Measurements from ENCODE around the gene CLEC2A. TPM values are rescaled to one million over a fixed set of nuclear protein-coding genes. Genes with fewer than 3 reads are reported as not detected.
"Not testable (repeated sequence)": the region's sequence is repeated elsewhere in the genome, so short reads cannot be mapped to it uniquely, and the experiment has no call there.

CLEC2A gene
- total RNA-seq, 1 experiment from 2014 or later = 0.87 TPM

GRCh38 chr12:9957834-9958233, 25.7 kb upstream of the CLEC2A start:
- H3K23me2 ChIP-seq (ENCODE audit: insufficient read length, low read depth, low read length, poor library complexity, severe bottlenecking) = no peaks in the 10 kb centered on the region
- Mint-ChIP-seq H3K27ac (no peak overlapping the region), H3K4me3 (no peak overlapping the region), H3K27me3 (ENCODE audit: low read depth) (no peaks in the 10 kb centered on the region), H3K9me3 (peaks cover 0 to 5% of the 10 kb centered on the region in 2 experiments; a peak in 1 of 5 replicates), H3K36me3 (ENCODE audit: insufficient read depth in 1 of 3, low read depth in 3 of 3) (no peaks in the 10 kb centered on the region), H3K4me1 (peaks cover 9% of the 10 kb centered on the region in 2 experiments)
- H3K23ac ChIP-seq (ENCODE audit: insufficient read length, low read depth, low read length) = no peak overlapping the region
- no peak overlapping the region for H4K5ac ChIP-seq (ENCODE audit: insufficient read length, low read depth, low read length)
- H2BK15ac ChIP-seq (ENCODE audit: low read depth, low read length) = no peak overlapping the region
- H2AK5ac ChIP-seq (ENCODE audit: insufficient read length, low read length) = no peak overlapping the region
- TF ChIP-seq CTCF (conservative IDR thresholded peaks at IDR 0.05) = no peak
- no peaks in the 10 kb centered on the region for H3K4me1 ChIP-seq (ENCODE audit: insufficient read depth, low read length)
- H3K79me2 ChIP-seq (ENCODE audit: insufficient read depth, low read length) = no peaks in the 10 kb centered on the region
- no peak overlapping the region for H3K4ac ChIP-seq (ENCODE audit: low read depth, low read length)
- H3K27me3 ChIP-seq (ENCODE audit: insufficient read depth, low read length) = no peaks in the 10 kb centered on the region
- no peaks in the 10 kb centered on the region for H4K20me1 ChIP-seq (ENCODE audit: control insufficient read depth, insufficient read depth, insufficient read length)
- no peak overlapping the region for H3K18ac ChIP-seq (ENCODE audit: insufficient read length, low read depth, low read length)
- no peak overlapping the region for H2BK20ac ChIP-seq (ENCODE audit: low read depth, low read length, poor library complexity, severe bottlenecking)
- no peak overlapping the region for H2AFZ ChIP-seq (ENCODE audit: low read length)
- H3K4me2 ChIP-seq (ENCODE audit: insufficient read depth, insufficient read length, low read length) = no peak overlapping the region
- no peak overlapping the region for H3T11ph ChIP-seq (ENCODE audit: low read length)
- no peak overlapping the region for H2BK12ac ChIP-seq (ENCODE audit: insufficient read length, low read depth, low read length)
- H3K9me3 ChIP-seq (ENCODE audit: control insufficient read depth, low read depth, low read length) = no peaks in the 10 kb centered on the region
- no peak overlapping the region for H3K9ac ChIP-seq (ENCODE audit: extremely low read depth, insufficient read length, low read length)
- no peak overlapping the region for H2BK5ac ChIP-seq (ENCODE audit: insufficient read length, low read length)
- no peak overlapping the region for H4K91ac ChIP-seq (ENCODE audit: insufficient read length, low read depth, low read length)
- H3K27ac ChIP-seq (ENCODE audit: insufficient read length, low read depth, low read length) = no peak overlapping the region
- no peak overlapping the region for H2BK120ac ChIP-seq (ENCODE audit: low read depth, low read length, poor library complexity, severe bottlenecking)
- H3K56ac ChIP-seq (ENCODE audit: insufficient read length, low read depth, low read length) = no peak overlapping the region
- no peak for DNase-seq
- no peak overlapping the region for H3K14ac ChIP-seq (ENCODE audit: insufficient read depth, low read length)
- no peaks in the 10 kb centered on the region for H3K79me1 ChIP-seq (ENCODE audit: insufficient read depth, low read depth, low read length, poor library complexity, severe bottlenecking)
- no peak overlapping the region for H4K8ac ChIP-seq (replicated peaks; ENCODE audit: insufficient read length, low read depth, low read length)

GRCh38 chr12:9952954-9953729, 21.0 kb upstream of the CLEC2A start:
- not testable (repeated sequence) for H3K27ac ChIP-seq (ENCODE audit: insufficient read length, low read depth, low read length); H3K4me2 ChIP-seq (ENCODE audit: insufficient read depth, insufficient read length, low read length); H2AFZ ChIP-seq (ENCODE audit: low read length); H3K14ac ChIP-seq (ENCODE audit: insufficient read depth, low read length); DNase-seq; H3K79me1 ChIP-seq (ENCODE audit: insufficient read depth, low read depth, low read length, poor library complexity, severe bottlenecking); H2BK12ac ChIP-seq (ENCODE audit: insufficient read length, low read depth, low read length); H4K5ac ChIP-seq (ENCODE audit: insufficient read length, low read depth, low read length); H3K18ac ChIP-seq (ENCODE audit: insufficient read length, low read depth, low read length); H3K23me2 ChIP-seq (ENCODE audit: insufficient read length, low read depth, low read length, poor library complexity, severe bottlenecking); H3K9ac ChIP-seq (ENCODE audit: extremely low read depth, insufficient read length, low read length); H4K8ac ChIP-seq (replicated peaks; ENCODE audit: insufficient read length, low read depth, low read length); H3K4ac ChIP-seq (ENCODE audit: low read depth, low read length); H4K91ac ChIP-seq (ENCODE audit: insufficient read length, low read depth, low read length); H3K27me3 Mint-ChIP-seq (ENCODE audit: low read depth); H2AK5ac ChIP-seq (ENCODE audit: insufficient read length, low read length); H3K9me3 Mint-ChIP-seq; H3K4me1 Mint-ChIP-seq; H3K36me3 Mint-ChIP-seq (ENCODE audit: insufficient read depth in 1 of 3, low read depth in 3 of 3); H3K23ac ChIP-seq (ENCODE audit: insufficient read length, low read depth, low read length); H2BK20ac ChIP-seq (ENCODE audit: low read depth, low read length, poor library complexity, severe bottlenecking); H3K4me1 ChIP-seq (ENCODE audit: insufficient read depth, low read length); H2BK15ac ChIP-seq (ENCODE audit: low read depth, low read length); H2BK5ac ChIP-seq (ENCODE audit: insufficient read length, low read length); H3K27ac Mint-ChIP-seq; H3K27me3 ChIP-seq (ENCODE audit: insufficient read depth, low read length); H2BK120ac ChIP-seq (ENCODE audit: low read depth, low read length, poor library complexity, severe bottlenecking); H3K4me3 Mint-ChIP-seq; H3K9me3 ChIP-seq (ENCODE audit: control insufficient read depth, low read depth, low read length); H4K20me1 ChIP-seq (ENCODE audit: control insufficient read depth, insufficient read depth, insufficient read length); H3T11ph ChIP-seq (ENCODE audit: low read length); H3K56ac ChIP-seq (ENCODE audit: insufficient read length, low read depth, low read length); H3K79me2 ChIP-seq (ENCODE audit: insufficient read depth, low read length)
- no CpG with 5 or more reads among the region's 55 CpGs for WGBS (ENCODE audit: extremely low coverage, insufficient read length, low lambda C conversion rate)

Data from H9 (cell line).